GM15510 (cell line): ENCODE data around the gene PTP4A1.
A peak's percentile ranks its signal among the peaks of the same experiment; 100 is the strongest.

Experiments used
- POLR2A ChIP-seq: IDR thresholded peaks from 3 replicates; pipeline ENCODE4 v1.6.1; 2011; ENCODE audit warnings: borderline replicate concordance; ENCODE audit not compliant: insufficient read length; ENCODE audit errors: extremely low read depth

PTP4A1 gene

GRCh38 chr6:63572044-63572746 is at the start of gene PTP4A1, which contains the start of gene LOC128125822:
PTP4A1 (plus strand) TSS chr6:63572480; CDS start chr6:63576881, 4,401 bp downstream.
LOC128125822 (plus strand) TSS chr6:63572480.
- TF ChIP-seq POLR2A, result peak; percentile 80

- TF ChIP-seq POLR2A, result no peak
Measured at GRCh38 chr6:63523630-63524029, 48.6 kb upstream of the PTP4A1 start.

GRCh38 chr6:63525186-63525878 is 46.9 kb upstream of the PTP4A1 start:
- TF ChIP-seq POLR2A, result no peak

GRCh38 chr6:63526931-63527330 is 45.3 kb upstream of the PTP4A1 start:
- no peak for TF ChIP-seq POLR2A

- TF ChIP-seq POLR2A, result no peak
Measured at GRCh38 chr6:63527658-63528514, 44.4 kb upstream of the PTP4A1 start.

- no peak for TF ChIP-seq POLR2A
Measured at GRCh38 chr6:63529498-63529897, 42.8 kb upstream of the PTP4A1 start.

- no peak for TF ChIP-seq POLR2A
Measured at GRCh38 chr6:63530182-63530581, 42.1 kb upstream of the PTP4A1 start.

GRCh38 chr6:63530991-63531390 is 41.3 kb upstream of the PTP4A1 start:
- no peak for TF ChIP-seq POLR2A

GRCh38 chr6:63533026-63533425 is 39.3 kb upstream of the PTP4A1 start:
- TF ChIP-seq POLR2A, result no peak

- TF ChIP-seq POLR2A, result no peak
Measured at GRCh38 chr6:63533952-63534351, 38.3 kb upstream of the PTP4A1 start.

- TF ChIP-seq POLR2A, result no peak
Measured at GRCh38 chr6:63537201-63537958, 34.9 kb upstream of the PTP4A1 start.

- TF ChIP-seq POLR2A, result no peak
Measured at GRCh38 chr6:63537959-63538300, 34.4 kb upstream of the PTP4A1 start.

- TF ChIP-seq POLR2A, result no peak
Measured at GRCh38 chr6:63538550-63538949, 33.7 kb upstream of the PTP4A1 start.

GRCh38 chr6:63543001-63543400 is 29.3 kb upstream of the PTP4A1 start:
- no peak for TF ChIP-seq POLR2A
